Gastrocnemius medialis (tissue), 4 donors: ENCODE data around the gene PIP5KL1.

ENCODE experiments used
- CTCF ChIP-seq, 5 experiments: fragments of 450-650 bp in 3 of 5; fragments of 200-600 bp in 2 of 5; sonication (generic) in 2 of 5; IDR thresholded peaks in 4 of 5; conservative IDR thresholded peaks in 1 of 5; 1 replicate in 4 of 5; 2 replicates in 1 of 5; pipeline ENCODE4 v1.5.1; 2016 to 2019; ENCODE audit warnings: antibody characterized with exemption in 5 of 5, mild to moderate bottlenecking in 3 of 5, moderate library complexity in 3 of 5
- POLR2A ChIP-seq, 2 donors: fragments of 450-650 bp; IDR thresholded peaks; one replicate each; pipeline ENCODE4 v1.6.1; 2017; ENCODE audit warnings: antibody characterized with exemption in 2 of 2, mild to moderate bottlenecking in 2 of 2, moderate library complexity in 2 of 2

- TF ChIP-seq POLR2A (IDR thresholded peaks at IDR 0.05) (no peak), CTCF (IDR thresholded peaks at IDR 0.05 in 4 of 5, conservative IDR thresholded peaks at IDR 0.05 in 1 of 5) (no peak)
These were observed 44.9 kb downstream of the PIP5KL1 start for GRCh38 chr9:127885508-127886281.
